Transverse colon (tissue), 3 donors: ENCODE results near the gene TPP1.

Experiments
- CTCF ChIP-seq, 5 experiments: fragments of 200-600 bp in 3 of 5; fragments of 450-650 bp in 2 of 5; sonication (generic) in 3 of 5; IDR thresholded peaks; 1 replicate in 2 of 5; 2 replicates in 3 of 5; pipeline ENCODE4 v1.5.1; 2016 to 2017; ENCODE audit warnings: antibody characterized with exemption in 5 of 5, inconsistent platforms in 3 of 5, mild to moderate bottlenecking in 2 of 5, moderate library complexity in 1 of 5
- POLR2A ChIP-seq: fragments of 450-650 bp; IDR thresholded peaks from one replicate; pipeline ENCODE4 v1.6.1; 2016; ENCODE audit warnings: antibody characterized with exemption, mild to moderate bottlenecking, moderate library complexity

- TF ChIP-seq CTCF (IDR thresholded peaks at IDR 0.05) (no peak), POLR2A (no peak)
These were observed 52.4 kb downstream of the TPP1 start for GRCh38 chr11:6566704-6567370.
